22Rv1 (cell line): ENCODE data around the gene JAKMIP2.

Experiments used
- H3K27ac ChIP-seq: fragments of 450-650 bp; 2 replicates; pipeline ENCODE4 v1.5.1; 2017
- ZFX ChIP-seq: fragments of 450-650 bp; IDR thresholded peaks from 2 replicates; pipeline ENCODE4 v1.6.1; 2017; ENCODE audit warnings: antibody characterized with exemption, borderline replicate concordance
- TF ChIP-seq, protein P1 (sequence below): fragments of 450-650 bp; IDR thresholded peaks from 2 replicates; pipeline ENCODE4 v1.5.1; 2017; ENCODE audit warnings: mild to moderate bottlenecking

Gene JAKMIP2

DNA sequence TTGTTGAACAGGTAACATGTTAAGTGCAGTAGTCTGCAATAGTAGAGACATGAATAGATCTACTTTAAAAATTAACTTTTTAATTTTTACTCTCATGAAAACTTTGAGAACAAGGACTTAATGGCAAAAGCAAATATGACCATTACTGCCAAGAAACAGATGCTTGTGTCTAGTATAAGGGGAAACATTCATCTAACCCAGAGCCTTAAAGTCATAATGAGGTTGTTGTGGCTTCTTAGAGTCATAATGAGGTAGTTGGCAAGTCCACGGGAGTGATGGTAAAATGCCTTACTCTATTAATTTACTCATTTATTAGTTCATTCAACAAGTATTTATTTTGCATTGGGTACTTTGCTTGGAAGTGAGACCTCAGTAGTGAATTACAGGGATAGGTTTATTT is 71.5 kb downstream of the JAKMIP2 start:
- TF ChIP-seq, protein P1, sequence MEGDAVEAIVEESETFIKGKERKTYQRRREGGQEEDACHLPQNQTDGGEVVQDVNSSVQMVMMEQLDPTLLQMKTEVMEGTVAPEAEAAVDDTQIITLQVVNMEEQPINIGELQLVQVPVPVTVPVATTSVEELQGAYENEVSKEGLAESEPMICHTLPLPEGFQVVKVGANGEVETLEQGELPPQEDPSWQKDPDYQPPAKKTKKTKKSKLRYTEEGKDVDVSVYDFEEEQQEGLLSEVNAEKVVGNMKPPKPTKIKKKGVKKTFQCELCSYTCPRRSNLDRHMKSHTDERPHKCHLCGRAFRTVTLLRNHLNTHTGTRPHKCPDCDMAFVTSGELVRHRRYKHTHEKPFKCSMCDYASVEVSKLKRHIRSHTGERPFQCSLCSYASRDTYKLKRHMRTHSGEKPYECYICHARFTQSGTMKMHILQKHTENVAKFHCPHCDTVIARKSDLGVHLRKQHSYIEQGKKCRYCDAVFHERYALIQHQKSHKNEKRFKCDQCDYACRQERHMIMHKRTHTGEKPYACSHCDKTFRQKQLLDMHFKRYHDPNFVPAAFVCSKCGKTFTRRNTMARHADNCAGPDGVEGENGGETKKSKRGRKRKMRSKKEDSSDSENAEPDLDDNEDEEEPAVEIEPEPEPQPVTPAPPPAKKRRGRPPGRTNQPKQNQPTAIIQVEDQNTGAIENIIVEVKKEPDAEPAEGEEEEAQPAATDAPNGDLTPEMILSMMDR = no peak
- no peak for TF ChIP-seq ZFX
- H3K27ac ChIP-seq = no peak overlapping the region

DNA sequence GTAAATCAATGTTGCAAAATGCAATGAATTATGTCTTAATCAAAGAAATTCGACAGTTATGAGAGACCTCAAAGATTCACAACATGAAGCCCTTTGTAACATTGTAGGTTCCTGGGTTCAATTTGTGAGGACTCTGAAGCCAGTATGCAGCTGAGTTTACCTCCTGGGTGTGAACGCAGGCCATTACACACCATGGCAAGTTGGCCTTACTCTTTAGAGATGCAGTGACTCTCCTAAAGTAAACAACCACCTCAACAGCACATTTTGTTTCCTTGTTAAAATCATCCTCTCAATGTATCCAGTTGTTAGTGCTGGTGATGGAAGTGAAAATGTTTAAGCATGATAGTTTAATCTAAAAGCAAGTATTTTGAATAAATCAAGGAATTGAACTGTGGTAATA is 73.8 kb downstream of the JAKMIP2 start:
- H3K27ac ChIP-seq = no peak overlapping the region
- no peak for TF ChIP-seq ZFX
- TF ChIP-seq, protein P1 = no peak

DNA sequence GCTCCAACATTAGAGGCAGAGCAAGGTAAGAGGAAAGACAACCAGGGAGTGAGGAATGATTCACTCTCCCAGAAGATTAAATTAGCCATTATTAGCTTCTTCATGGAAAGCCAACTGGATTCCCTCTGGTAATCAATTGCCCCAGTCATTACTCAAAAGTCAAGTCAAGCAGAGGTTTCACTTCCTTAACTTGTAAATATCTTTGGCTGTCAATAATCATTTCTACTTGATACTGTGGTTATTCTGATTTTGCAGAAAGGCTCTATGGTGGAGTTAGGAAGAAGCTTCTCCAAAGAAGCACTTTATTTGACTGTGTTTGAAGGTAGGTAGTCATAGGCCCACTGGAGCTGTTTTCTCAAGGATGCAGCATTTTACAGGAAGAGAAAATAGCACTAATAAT is 78.0 kb downstream of the JAKMIP2 start:
- no peak for TF ChIP-seq ZFX
- TF ChIP-seq, protein P1 = no peak
- H3K27ac ChIP-seq = no peak overlapping the region

DNA sequence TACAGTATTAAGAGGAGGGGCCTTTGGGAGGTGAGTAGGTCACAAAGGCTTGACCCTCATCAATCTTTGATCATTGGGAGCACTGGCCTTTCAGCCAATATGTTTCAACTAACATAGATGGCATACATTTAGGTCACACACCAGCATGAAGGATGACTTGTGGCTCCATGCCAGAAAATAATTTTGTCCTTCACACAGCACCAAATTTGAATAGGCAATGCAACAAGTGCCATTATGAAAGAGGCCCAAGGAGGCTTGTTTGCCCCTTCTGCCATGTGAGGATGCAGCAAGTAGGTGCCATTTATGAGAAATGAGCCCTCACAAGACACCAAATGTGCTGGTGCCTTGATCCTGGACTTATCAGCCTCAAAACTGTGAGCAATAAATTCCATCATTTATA is 81.1 kb downstream of the JAKMIP2 start:
- TF ChIP-seq, protein P1 = no peak
- no peak for TF ChIP-seq ZFX
- H3K27ac ChIP-seq = no peak overlapping the region

DNA sequence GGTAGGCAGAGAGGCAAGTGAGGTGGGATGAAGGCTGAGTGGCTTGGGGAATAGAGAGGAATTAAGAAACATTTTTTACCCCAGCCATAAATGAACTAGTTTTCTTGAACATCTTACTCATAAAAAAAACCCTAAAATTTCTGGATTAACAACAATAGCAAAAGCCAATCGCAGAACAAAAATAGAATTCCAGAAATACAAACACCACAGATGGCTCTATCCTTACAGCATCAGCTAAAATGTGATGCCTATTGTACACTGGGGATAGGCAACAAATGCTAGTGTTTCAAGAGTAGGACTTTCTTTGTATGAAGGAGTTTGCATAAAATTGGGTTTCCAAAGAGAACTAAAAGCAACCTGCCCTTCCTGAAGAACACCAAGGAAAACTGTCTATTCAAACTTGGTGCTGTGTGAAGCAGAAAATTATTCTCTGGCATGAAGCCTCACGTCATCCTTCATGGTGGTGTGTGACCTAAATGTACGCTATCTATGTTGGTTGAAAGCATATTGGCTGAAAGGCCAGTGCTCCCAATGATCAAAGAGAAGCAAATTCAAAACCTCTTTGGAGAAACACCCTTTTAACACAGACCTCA is 82.9 kb downstream of the JAKMIP2 start:
- TF ChIP-seq, protein P1 = no peak
- TF ChIP-seq ZFX = no peak
- no peak overlapping the region for H3K27ac ChIP-seq

DNA sequence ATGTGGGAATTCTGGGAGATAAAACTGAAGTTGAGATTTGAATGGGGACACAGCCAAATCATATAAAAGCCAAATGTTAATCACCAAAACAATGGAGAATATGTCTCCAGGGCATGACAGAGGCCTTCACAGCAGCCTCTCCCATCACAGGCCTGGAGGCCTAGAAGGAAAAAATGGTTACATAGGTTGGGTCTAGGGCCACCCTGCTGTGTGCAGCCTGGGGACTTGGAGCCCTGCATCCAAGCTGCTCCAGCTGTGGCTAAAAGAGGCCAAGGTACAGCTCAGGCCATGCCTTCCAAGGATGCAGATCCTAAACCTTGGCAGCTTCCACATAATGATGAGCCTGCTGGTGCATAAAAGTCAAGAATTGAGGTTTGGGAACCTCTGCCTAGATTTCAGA is 85.1 kb downstream of the JAKMIP2 start:
- no peak for TF ChIP-seq ZFX
- TF ChIP-seq, protein P1 = no peak
- H3K27ac ChIP-seq = no peak overlapping the region

DNA sequence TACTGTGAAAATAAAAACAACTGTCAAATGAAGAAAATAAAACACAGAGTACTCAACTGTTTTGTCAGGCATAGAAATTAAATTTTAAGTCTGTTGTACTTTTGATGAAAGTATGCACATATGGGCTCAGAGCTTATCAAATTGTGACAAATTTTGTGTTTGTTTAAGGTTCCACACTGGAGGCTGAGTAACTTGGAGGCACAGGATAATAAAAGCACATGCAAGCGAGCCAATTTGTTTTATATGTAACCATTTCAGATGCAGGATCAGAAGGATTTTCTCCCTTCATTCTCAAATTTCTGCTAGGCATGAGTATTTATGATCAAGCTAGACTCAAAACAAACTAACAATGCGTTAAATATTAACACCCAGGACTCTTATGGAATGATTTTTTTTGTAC is 87.8 kb downstream of the JAKMIP2 start:
- peak overlapping the region; percentile 51 for H3K27ac ChIP-seq
- TF ChIP-seq, protein P1 = no peak
- no peak for TF ChIP-seq ZFX
